Loucy (cell line): ENCODE results near the gene IL17B.

Experiments used
- H2AFZ ChIP-seq: fragments of 200-600 bp; sonication (generic); 2 replicates; pipeline ENCODE4 v1.6.0; 2016; ENCODE audit warnings: antibody characterized with exemption, mild to moderate bottlenecking, low read length, moderate library complexity
- H3F3A ChIP-seq: fragments of 200-600 bp; 2 replicates; pipeline ENCODE4 v1.6.0; 2016; ENCODE audit warnings: antibody characterized with exemption, low read depth, mild to moderate bottlenecking
- H3K27me3 ChIP-seq: fragments of 200-600 bp; sonication (generic); 2 replicates; pipeline ENCODE4 v1.6.1; 2014; ENCODE audit warnings: low read length, mild to moderate bottlenecking; ENCODE audit not compliant: insufficient read depth, poor library complexity, severe bottlenecking
- H3K36me3 ChIP-seq: fragments of 200-600 bp; sonication (generic); 2 replicates; pipeline ENCODE4 v1.6.1; 2016; ENCODE audit warnings: low read length; ENCODE audit not compliant: insufficient read depth
- H3K4me1 ChIP-seq: fragments of 200-600 bp; sonication (generic); 2 replicates; pipeline ENCODE4 v1.5.1; 2014; ENCODE audit warnings: low read length, mild to moderate bottlenecking; ENCODE audit not compliant: insufficient read depth, poor library complexity, severe bottlenecking
- H3K4me2 ChIP-seq: fragments of 200-600 bp; sonication (generic); 2 replicates; pipeline ENCODE4 v1.6.0; 2014; ENCODE audit warnings: antibody characterized with exemption, low read length, low read depth, mild to moderate bottlenecking; ENCODE audit not compliant: poor library complexity, severe bottlenecking
- H3K4me3 ChIP-seq: fragments of 200-600 bp; sonication (generic); 2 replicates; pipeline ENCODE4 v1.5.1; 2014; ENCODE audit warnings: low read length, mild to moderate bottlenecking, mixed read lengths; ENCODE audit not compliant: poor library complexity, severe bottlenecking
- H3K79me2 ChIP-seq: fragments of 200-600 bp; sonication (generic); 2 replicates; pipeline ENCODE4 v1.6.1; 2014; ENCODE audit warnings: low read length; ENCODE audit not compliant: insufficient read depth
- H3K9ac ChIP-seq: fragments of 200-600 bp; sonication (generic); 2 replicates; pipeline ENCODE4 v1.6.0; 2014; ENCODE audit warnings: mild to moderate bottlenecking, low read depth, low read length, moderate library complexity; ENCODE audit not compliant: poor library complexity, severe bottlenecking
- H3K9me2 ChIP-seq: fragments of 200-600 bp; sonication (generic); replicated peaks from 2 replicates; pipeline ENCODE4 v1.6.1; 2016; ENCODE audit warnings: low read depth, low read length, mixed read lengths
- H3K9me3 ChIP-seq: fragments of 200-600 bp; sonication (generic); 2 replicates; pipeline ENCODE4 v1.6.1; 2014; ENCODE audit warnings: mild to moderate bottlenecking, antibody characterized with exemption, low read length, low read depth; ENCODE audit not compliant: insufficient read depth
- H4K20me1 ChIP-seq: fragments of 200-600 bp; sonication (generic); 2 replicates; pipeline ENCODE4 v1.6.0; 2014; ENCODE audit warnings: antibody characterized with exemption, low read length, mild to moderate bottlenecking; ENCODE audit not compliant: insufficient read depth, poor library complexity, severe bottlenecking
- CTCF ChIP-seq: fragments of 200-600 bp; sonication (generic); conservative IDR thresholded peaks from 2 replicates; pipeline ENCODE4 v1.5.1; 2014; ENCODE audit warnings: mild to moderate bottlenecking, antibody characterized with exemption, low read length
- EZH2phosphoT487 ChIP-seq: fragments of 200-600 bp; IDR thresholded peaks from 2 replicates; pipeline ENCODE4 v1.6.1; 2018; ENCODE audit warnings: antibody characterized with exemption, mild to moderate bottlenecking, moderate library complexity, borderline replicate concordance

The IL17B gene

GRCh38 chr5:149410721-149411432 lies 31.8 kb upstream of the IL17B start:
- Histone ChIP-seq H3K4me2 (no peak overlapping the region), H3K4me1 (no peaks in the 10 kb centered on the region), H3K9me2 (no peaks in the 10 kb centered on the region), H3F3A (no peaks in the 10 kb centered on the region), H4K20me1 (no peaks in the 10 kb centered on the region), H3K9ac (no peak overlapping the region), H3K4me3 (no peak overlapping the region), H3K79me2 (no peaks in the 10 kb centered on the region), H3K27me3 (no peaks in the 10 kb centered on the region), H3K9me3 (no peaks in the 10 kb centered on the region), H3K36me3 (no peaks in the 10 kb centered on the region), H2AFZ (no peak overlapping the region)
- no peak for TF ChIP-seq CTCF
- TF ChIP-seq EZH2phosphoT487, result no peak

GRCh38 chr5:149410071-149410470 lies 31.0 kb upstream of the IL17B start:
- no peak overlapping the region for H2AFZ ChIP-seq
- H3K79me2 ChIP-seq, result no peaks in the 10 kb centered on the region
- H4K20me1 ChIP-seq, result no peaks in the 10 kb centered on the region
- H3K9ac ChIP-seq, result no peak overlapping the region
- TF ChIP-seq EZH2phosphoT487, result no peak
- TF ChIP-seq CTCF, result no peak
- no peaks in the 10 kb centered on the region for H3K27me3 ChIP-seq
- no peak overlapping the region for H3K4me3 ChIP-seq
- no peaks in the 10 kb centered on the region for H3K4me1 ChIP-seq
- no peak overlapping the region for H3K4me2 ChIP-seq
- H3K9me2 ChIP-seq, result no peaks in the 10 kb centered on the region
- no peaks in the 10 kb centered on the region for H3K36me3 ChIP-seq
- no peaks in the 10 kb centered on the region for H3F3A ChIP-seq
- no peaks in the 10 kb centered on the region for H3K9me3 ChIP-seq

- Histone ChIP-seq H3K4me3 (no peak overlapping the region), H2AFZ (no peak overlapping the region)
These were observed 30.3 kb upstream of the IL17B start for GRCh38 chr5:149409268-149409948.

More at GRCh38 chr5:149409268-149409948, 30.3 kb upstream of the IL17B start:
- no peaks in the 10 kb centered on the region for H4K20me1 ChIP-seq
- H3K9me2 ChIP-seq, result no peaks in the 10 kb centered on the region
- no peaks in the 10 kb centered on the region for H3K27me3 ChIP-seq
- H3K9ac ChIP-seq, result no peak overlapping the region
- H3K79me2 ChIP-seq, result no peaks in the 10 kb centered on the region
- H3K9me3 ChIP-seq, result no peaks in the 10 kb centered on the region
- no peaks in the 10 kb centered on the region for H3F3A ChIP-seq
- no peak overlapping the region for H3K4me2 ChIP-seq
- no peaks in the 10 kb centered on the region for H3K36me3 ChIP-seq
- H3K4me1 ChIP-seq, result no peaks in the 10 kb centered on the region
- no peak for TF ChIP-seq EZH2phosphoT487
- TF ChIP-seq CTCF, result no peak
